HEK293 (cell line): ENCODE data around the gene RBP4.
A peak's percentile ranks its signal among the peaks of the same experiment; 100 is the strongest.

Experiments used
- CTCF ChIA-PET: fragments of 350-600 bp; formaldehyde crosslinking; extraction: SDS; loops from one replicate; lab custom pipeline; 2021; ENCODE audit warnings: antibody characterized with exemption; lab: Yijun Ruan, JAX
- POLR2A ChIA-PET: fragments of 300-600 bp; formaldehyde crosslinking; extraction: SDS; loops from one replicate; lab custom pipeline; 2020; ENCODE audit warnings: antibody characterized with exemption, inconsistent platforms; lab: Yijun Ruan, JAX
- H3K27ac ChIP-seq: fragments of 200-500 bp; sonication (Bioruptor generic); 2 replicates; pipeline ENCODE4 v1.5.1; 2014; ENCODE audit warnings: low read depth, low read length, control low read depth, inconsistent platforms; ENCODE audit errors: extremely low read depth
- H3K36me3 ChIP-seq, 2 experiments: fragments of 200-500 bp in 1 of 2; sonication (Bioruptor generic) in 1 of 2; 1 replicate in 1 of 2; 2 replicates in 1 of 2; pipeline ENCODE4 v1.5.1; 2014 to 2017; ENCODE audit warnings: inconsistent platforms in 2 of 2, low read length in 2 of 2; ENCODE audit not compliant: control insufficient read depth in 2 of 2, insufficient read depth in 1 of 2
- H3K4me1 ChIP-seq: fragments of 200-500 bp; sonication (Bioruptor generic); 2 replicates; pipeline ENCODE4 v1.5.1; 2014; ENCODE audit warnings: mild to moderate bottlenecking, low read length, inconsistent platforms; ENCODE audit not compliant: control insufficient read depth, insufficient read depth
- H3K4me3 ChIP-seq: 2 replicates; pipeline ENCODE4 v1.5.1; 2011; ENCODE audit warnings: low read depth, mild to moderate bottlenecking, control low read depth, low read length, moderate library complexity
- H3K9me3 ChIP-seq: fragments of 200-500 bp; sonication (Bioruptor generic); 2 replicates; pipeline ENCODE4 v1.5.1; 2014; ENCODE audit warnings: low read depth, low read length, inconsistent platforms; ENCODE audit not compliant: control insufficient read depth, insufficient read depth
- TRIM28 ChIP-seq: IDR thresholded peaks from 2 replicates; pipeline ENCODE4 v1.6.1; 2011; ENCODE audit warnings: low read length, control low read depth, borderline replicate concordance
- ZNF140 ChIP-seq: fragments of 450-650 bp; formaldehyde crosslinking; IDR thresholded peaks from 2 replicates; pipeline ENCODE4 v1.5.1; 2016; ENCODE audit warnings: missing biosample characterization, missing genetic modification characterization
- ZNF155 ChIP-seq: fragments of 450-650 bp; formaldehyde crosslinking; IDR thresholded peaks from 2 replicates; pipeline ENCODE4 v1.5.1; 2016; ENCODE audit warnings: missing biosample characterization, missing genetic modification characterization
- ZNF174 ChIP-seq: fragments of 450-650 bp; formaldehyde crosslinking; IDR thresholded peaks from 2 replicates; pipeline ENCODE4 v1.5.0; 2017; ENCODE audit warnings: missing biosample characterization, mild to moderate bottlenecking, missing genetic modification characterization
- ZNF175 ChIP-seq: fragments of 450-650 bp; formaldehyde crosslinking; IDR thresholded peaks from 2 replicates; pipeline ENCODE4 v1.5.1; 2016; ENCODE audit warnings: missing biosample characterization, missing genetic modification characterization
- ZNF184 ChIP-seq: fragments of 450-650 bp; IDR thresholded peaks from 2 replicates; pipeline ENCODE4 v1.5.1; 2018; ENCODE audit warnings: missing biosample characterization, mild to moderate bottlenecking, missing genetic modification characterization
- ZNF239 ChIP-seq: fragments of 450-650 bp; formaldehyde crosslinking; IDR thresholded peaks from 2 replicates; pipeline ENCODE4 v1.5.1; 2016; ENCODE audit warnings: missing biosample characterization, missing genetic modification characterization
- ZNF354C ChIP-seq: fragments of 450-650 bp; formaldehyde crosslinking; IDR thresholded peaks from 2 replicates; pipeline ENCODE4 v1.5.1; 2016; ENCODE audit warnings: missing biosample characterization, missing genetic modification characterization, low read depth, borderline replicate concordance
- ZNF362 ChIP-seq: fragments of 450-650 bp; formaldehyde crosslinking; IDR thresholded peaks from 2 replicates; pipeline ENCODE4 v1.5.1; 2016; ENCODE audit warnings: missing biosample characterization, missing genetic modification characterization
- ZNF529 ChIP-seq: fragments of 450-650 bp; formaldehyde crosslinking; IDR thresholded peaks from 2 replicates; pipeline ENCODE4 v1.5.1; 2017; ENCODE audit warnings: missing genetic modification characterization, missing biosample characterization; ENCODE audit not compliant: insufficient replicate concordance
- ZNF623 ChIP-seq: fragments of 450-650 bp; formaldehyde crosslinking; IDR thresholded peaks from 2 replicates; pipeline ENCODE4 v1.5.1; 2016; ENCODE audit warnings: missing biosample characterization, missing genetic modification characterization
- ZNF629 ChIP-seq: fragments of 450-650 bp; formaldehyde crosslinking; IDR thresholded peaks from 2 replicates; pipeline ENCODE4 v1.5.1; 2017; ENCODE audit warnings: missing biosample characterization, missing genetic modification characterization
- ZNF768 ChIP-seq: fragments of 450-650 bp; formaldehyde crosslinking; IDR thresholded peaks from 2 replicates; pipeline ENCODE4 v1.5.1; 2018; ENCODE audit warnings: missing biosample characterization, mild to moderate bottlenecking, missing genetic modification characterization
- ZNF785 ChIP-seq: fragments of 450-650 bp; formaldehyde crosslinking; IDR thresholded peaks from 2 replicates; pipeline ENCODE4 v1.5.1; 2016; ENCODE audit warnings: missing biosample characterization, missing genetic modification characterization
- ZNF791 ChIP-seq: fragments of 450-650 bp; formaldehyde crosslinking; IDR thresholded peaks from 2 replicates; pipeline ENCODE4 v1.5.1; 2016; ENCODE audit warnings: missing biosample characterization, missing genetic modification characterization
- ZSCAN5A ChIP-seq: fragments of 450-650 bp; formaldehyde crosslinking; IDR thresholded peaks from 2 replicates; pipeline ENCODE4 v1.5.1; 2016; ENCODE audit warnings: missing biosample characterization, missing genetic modification characterization
- TF ChIP-seq, protein P1 (sequence below): fragments of 450-650 bp; formaldehyde crosslinking; IDR thresholded peaks from 2 replicates; pipeline ENCODE4 v1.5.1; 2016; ENCODE audit warnings: missing biosample characterization, missing genetic modification characterization
- TF ChIP-seq, protein P2 (sequence below): fragments of 450-650 bp; formaldehyde crosslinking; IDR thresholded peaks from 2 replicates; pipeline ENCODE4 v1.5.1; 2016; ENCODE audit warnings: missing biosample characterization, missing genetic modification characterization

RBP4 gene

GRCh38 chr10:93579985-93580711, 20.9 kb downstream of the RBP4 start:
- no peaks in the 10 kb centered on the region for H3K9me3 ChIP-seq
- POLR2A ChIA-PET = no interaction called here
- TF ChIP-seq ZNF184 (tag by site-specific recombination) (peak; percentile 99), ZNF174 (tag by site-specific recombination) (no peak), ZNF239 (tag by site-specific recombination) (peak; percentile 95), ZSCAN5A (tag by site-specific recombination) (no peak), ZNF362 (tag by site-specific recombination) (no peak), ZNF529 (tag by site-specific recombination) (no peak), TRIM28 (peak; percentile 45; the same call in 1 of the 2 replicates)
- TF ChIP-seq, all 188 proteins: peak for 3
- no peak overlapping the region for H3K27ac ChIP-seq
- no peak overlapping the region for H3K4me3 ChIP-seq
- H3K36me3 ChIP-seq = no peaks in the 10 kb centered on the region
- CTCF ChIA-PET = interaction anchor here (1.6 kb wide), 1 partner anchor 25 kb away, joined by 5 read pairs; no protein-coding TSS in a partner anchor
- no peaks in the 10 kb centered on the region for H3K4me1 ChIP-seq

GRCh38 chr10:93579089-93579488, 21.9 kb downstream of the RBP4 start:
- Histone ChIP-seq H3K27ac (no peak overlapping the region), H3K36me3 (no peaks in the 10 kb centered on the region), H3K4me1 (no peaks in the 10 kb centered on the region), H3K9me3 (no peaks in the 10 kb centered on the region), H3K4me3 (no peak overlapping the region)
- TF ChIP-seq ZNF623 (peak; percentile 93), ZNF175 (no peak)
- CTCF ChIA-PET = interaction anchor here (1.6 kb wide), 1 partner anchor 24 kb away, joined by 5 read pairs; no protein-coding TSS in a partner anchor
- POLR2A ChIA-PET = no interaction called here

DNA sequence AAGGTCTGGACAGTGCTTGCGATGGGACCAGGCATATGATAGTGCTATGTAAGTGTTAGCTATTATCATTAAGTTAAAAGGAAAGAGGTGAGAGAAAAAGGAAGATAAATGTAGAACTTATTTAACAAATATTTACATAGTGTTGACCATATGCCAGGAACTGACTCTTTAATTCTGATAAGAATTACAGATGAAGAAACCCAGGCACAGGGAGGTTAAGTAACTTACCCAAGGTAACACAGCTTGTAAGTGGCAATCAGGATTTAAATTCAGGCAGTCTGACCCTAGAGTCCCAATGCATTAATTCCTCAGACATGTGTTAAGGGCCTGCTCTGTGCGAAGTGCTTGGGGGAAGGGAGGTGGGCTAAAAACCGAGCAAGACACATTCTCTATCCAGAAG, 23.5 kb downstream of the RBP4 start:
- Histone ChIP-seq H3K27ac (no peak overlapping the region), H3K4me1 (peaks cover 6% of the 10 kb centered on the region; the same call in 1 of the 2 replicates), H3K4me3 (no peak overlapping the region), H3K36me3 (no peaks in the 10 kb centered on the region), H3K9me3 (no peaks in the 10 kb centered on the region)
- CTCF ChIA-PET = interaction anchor here (1.2 kb wide), 1 partner anchor 22 kb away, joined by 4 read pairs; no protein-coding TSS in a partner anchor
- POLR2A ChIA-PET = no interaction called here
- TF ChIP-seq, protein P1, sequence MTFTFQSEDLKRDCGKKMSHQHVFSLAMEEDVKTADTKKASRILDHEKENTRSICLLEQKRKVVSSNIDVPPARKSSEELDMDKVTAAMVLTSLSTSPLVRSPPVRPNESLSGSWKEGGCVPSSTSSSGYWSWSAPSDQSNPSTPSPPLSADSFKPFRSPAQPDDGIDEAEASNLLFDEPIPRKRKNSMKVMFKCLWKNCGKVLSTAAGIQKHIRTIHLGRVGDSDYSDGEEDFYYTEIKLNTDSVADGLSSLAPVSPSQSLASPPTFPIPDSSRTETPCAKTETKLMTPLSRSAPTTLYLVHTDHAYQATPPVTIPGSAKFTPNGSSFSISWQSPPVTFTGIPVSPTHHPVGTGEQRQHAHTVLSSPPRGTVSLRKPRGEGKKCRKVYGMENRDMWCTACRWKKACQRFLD (tag by site-specific recombination) = no peak
- no peak for TF ChIP-seq ZNF155 (tag by site-specific recombination)
- TF ChIP-seq ZNF768 (tag by site-specific recombination) = peak; percentile 67

GRCh38 chr10:93576888-93577287, 24.1 kb downstream of the RBP4 start:
- ChIA-PET CTCF (interaction anchor here (0.6 to 2.6 kb wide), 2 partner anchors 22 to 38 kb away, joined by 3 to 10 read pairs; no protein-coding TSS in a partner anchor), POLR2A (no interaction called here)
- no peaks in the 10 kb centered on the region for H3K9me3 ChIP-seq
- no peaks in the 10 kb centered on the region for H3K36me3 ChIP-seq
- no peak overlapping the region for H3K4me3 ChIP-seq
- no peak overlapping the region for H3K27ac ChIP-seq
- H3K4me1 ChIP-seq = peaks cover 6% of the 10 kb centered on the region; the same call in 1 of the 2 replicates
- TF ChIP-seq ZNF629 (no peak), ZNF785 (tag by site-specific recombination) (no peak), ZNF140 (tag by site-specific recombination) (no peak), ZNF354C (tag by site-specific recombination) (no peak), ZNF791 (tag by site-specific recombination) (no peak)
- TF ChIP-seq, protein P2, sequence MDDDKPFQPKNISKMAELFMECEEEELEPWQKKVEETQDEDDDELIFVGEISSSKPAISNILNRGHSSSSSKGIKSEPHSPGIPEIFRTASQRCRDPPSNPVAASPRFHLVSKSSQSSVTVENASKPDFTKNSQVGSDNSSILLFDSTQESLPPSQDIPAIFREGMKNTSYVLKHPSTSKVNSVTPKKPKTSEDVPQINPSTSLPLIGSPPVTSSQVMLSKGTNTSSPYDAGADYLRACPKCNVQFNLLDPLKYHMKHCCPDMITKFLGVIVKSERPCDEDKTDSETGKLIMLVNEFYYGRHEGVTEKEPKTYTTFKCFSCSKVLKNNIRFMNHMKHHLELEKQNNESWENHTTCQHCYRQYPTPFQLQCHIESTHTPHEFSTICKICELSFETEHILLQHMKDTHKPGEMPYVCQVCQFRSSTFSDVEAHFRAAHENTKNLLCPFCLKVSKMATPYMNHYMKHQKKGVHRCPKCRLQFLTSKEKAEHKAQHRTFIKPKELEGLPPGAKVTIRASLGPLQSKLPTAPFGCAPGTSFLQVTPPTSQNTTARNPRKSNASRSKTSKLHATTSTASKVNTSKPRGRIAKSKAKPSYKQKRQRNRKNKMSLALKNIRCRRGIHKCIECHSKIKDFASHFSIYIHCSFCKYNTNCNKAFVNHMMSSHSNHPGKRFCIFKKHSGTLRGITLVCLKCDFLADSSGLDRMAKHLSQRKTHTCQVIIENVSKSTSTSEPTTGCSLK = no peak
